ENCODE results near the gene ALDH3B2.

DNA sequence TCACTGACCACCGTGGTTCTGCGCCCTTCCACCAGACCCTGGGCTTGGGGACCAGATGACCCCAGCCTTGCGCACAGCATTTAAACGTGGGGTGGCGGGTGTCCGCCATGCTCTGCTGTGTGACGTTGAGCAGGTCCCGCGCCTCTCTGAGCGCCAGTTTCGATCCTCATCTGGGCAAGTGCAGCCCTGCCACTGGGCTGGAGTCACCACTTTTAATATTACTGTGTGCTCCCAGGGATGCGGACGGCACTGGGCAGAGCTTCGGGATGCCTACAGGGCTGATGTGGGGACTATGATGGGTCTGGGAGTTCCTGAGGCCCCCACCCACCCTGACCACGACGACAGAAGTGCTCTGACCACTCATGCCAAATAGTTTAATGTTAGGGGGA is 43.5 kb downstream of the ALDH3B2 start:
- TF ChIP-seq, protein P1, sequence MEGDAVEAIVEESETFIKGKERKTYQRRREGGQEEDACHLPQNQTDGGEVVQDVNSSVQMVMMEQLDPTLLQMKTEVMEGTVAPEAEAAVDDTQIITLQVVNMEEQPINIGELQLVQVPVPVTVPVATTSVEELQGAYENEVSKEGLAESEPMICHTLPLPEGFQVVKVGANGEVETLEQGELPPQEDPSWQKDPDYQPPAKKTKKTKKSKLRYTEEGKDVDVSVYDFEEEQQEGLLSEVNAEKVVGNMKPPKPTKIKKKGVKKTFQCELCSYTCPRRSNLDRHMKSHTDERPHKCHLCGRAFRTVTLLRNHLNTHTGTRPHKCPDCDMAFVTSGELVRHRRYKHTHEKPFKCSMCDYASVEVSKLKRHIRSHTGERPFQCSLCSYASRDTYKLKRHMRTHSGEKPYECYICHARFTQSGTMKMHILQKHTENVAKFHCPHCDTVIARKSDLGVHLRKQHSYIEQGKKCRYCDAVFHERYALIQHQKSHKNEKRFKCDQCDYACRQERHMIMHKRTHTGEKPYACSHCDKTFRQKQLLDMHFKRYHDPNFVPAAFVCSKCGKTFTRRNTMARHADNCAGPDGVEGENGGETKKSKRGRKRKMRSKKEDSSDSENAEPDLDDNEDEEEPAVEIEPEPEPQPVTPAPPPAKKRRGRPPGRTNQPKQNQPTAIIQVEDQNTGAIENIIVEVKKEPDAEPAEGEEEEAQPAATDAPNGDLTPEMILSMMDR (IDR thresholded peaks at IDR 0.05; ENCODE audit: insufficient read depth, low read length): no peak
- TF ChIP-seq POLR2AphosphoS5 (IDR thresholded peaks at IDR 0.05; ENCODE audit: low read depth) (no peak), GABPA (IDR thresholded peaks at IDR 0.05; ENCODE audit: low read depth) (no peak), SPI1 (IDR thresholded peaks at IDR 0.05; ENCODE audit: borderline replicate concordance, low read depth) (no peak)
- TF ChIP-seq, protein P2, sequence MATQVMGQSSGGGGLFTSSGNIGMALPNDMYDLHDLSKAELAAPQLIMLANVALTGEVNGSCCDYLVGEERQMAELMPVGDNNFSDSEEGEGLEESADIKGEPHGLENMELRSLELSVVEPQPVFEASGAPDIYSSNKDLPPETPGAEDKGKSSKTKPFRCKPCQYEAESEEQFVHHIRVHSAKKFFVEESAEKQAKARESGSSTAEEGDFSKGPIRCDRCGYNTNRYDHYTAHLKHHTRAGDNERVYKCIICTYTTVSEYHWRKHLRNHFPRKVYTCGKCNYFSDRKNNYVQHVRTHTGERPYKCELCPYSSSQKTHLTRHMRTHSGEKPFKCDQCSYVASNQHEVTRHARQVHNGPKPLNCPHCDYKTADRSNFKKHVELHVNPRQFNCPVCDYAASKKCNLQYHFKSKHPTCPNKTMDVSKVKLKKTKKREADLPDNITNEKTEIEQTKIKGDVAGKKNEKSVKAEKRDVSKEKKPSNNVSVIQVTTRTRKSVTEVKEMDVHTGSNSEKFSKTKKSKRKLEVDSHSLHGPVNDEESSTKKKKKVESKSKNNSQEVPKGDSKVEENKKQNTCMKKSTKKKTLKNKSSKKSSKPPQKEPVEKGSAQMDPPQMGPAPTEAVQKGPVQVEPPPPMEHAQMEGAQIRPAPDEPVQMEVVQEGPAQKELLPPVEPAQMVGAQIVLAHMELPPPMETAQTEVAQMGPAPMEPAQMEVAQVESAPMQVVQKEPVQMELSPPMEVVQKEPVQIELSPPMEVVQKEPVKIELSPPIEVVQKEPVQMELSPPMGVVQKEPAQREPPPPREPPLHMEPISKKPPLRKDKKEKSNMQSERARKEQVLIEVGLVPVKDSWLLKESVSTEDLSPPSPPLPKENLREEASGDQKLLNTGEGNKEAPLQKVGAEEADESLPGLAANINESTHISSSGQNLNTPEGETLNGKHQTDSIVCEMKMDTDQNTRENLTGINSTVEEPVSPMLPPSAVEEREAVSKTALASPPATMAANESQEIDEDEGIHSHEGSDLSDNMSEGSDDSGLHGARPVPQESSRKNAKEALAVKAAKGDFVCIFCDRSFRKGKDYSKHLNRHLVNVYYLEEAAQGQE (IDR thresholded peaks at IDR 0.05; ENCODE audit: insufficient replicate concordance, low read depth): no peak
